ENCODE data around the gene LUZP1.

GRCh38 chr1:23168079-23168444 lies 594 bp downstream of the LUZP1 start:
- TF ChIP-seq, protein P1, sequence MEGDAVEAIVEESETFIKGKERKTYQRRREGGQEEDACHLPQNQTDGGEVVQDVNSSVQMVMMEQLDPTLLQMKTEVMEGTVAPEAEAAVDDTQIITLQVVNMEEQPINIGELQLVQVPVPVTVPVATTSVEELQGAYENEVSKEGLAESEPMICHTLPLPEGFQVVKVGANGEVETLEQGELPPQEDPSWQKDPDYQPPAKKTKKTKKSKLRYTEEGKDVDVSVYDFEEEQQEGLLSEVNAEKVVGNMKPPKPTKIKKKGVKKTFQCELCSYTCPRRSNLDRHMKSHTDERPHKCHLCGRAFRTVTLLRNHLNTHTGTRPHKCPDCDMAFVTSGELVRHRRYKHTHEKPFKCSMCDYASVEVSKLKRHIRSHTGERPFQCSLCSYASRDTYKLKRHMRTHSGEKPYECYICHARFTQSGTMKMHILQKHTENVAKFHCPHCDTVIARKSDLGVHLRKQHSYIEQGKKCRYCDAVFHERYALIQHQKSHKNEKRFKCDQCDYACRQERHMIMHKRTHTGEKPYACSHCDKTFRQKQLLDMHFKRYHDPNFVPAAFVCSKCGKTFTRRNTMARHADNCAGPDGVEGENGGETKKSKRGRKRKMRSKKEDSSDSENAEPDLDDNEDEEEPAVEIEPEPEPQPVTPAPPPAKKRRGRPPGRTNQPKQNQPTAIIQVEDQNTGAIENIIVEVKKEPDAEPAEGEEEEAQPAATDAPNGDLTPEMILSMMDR (IDR thresholded peaks at IDR 0.05) = no peak
- no peak for TF ChIP-seq POLR2A (IDR thresholded peaks at IDR 0.05)
- TF ChIP-seq EP300 (IDR thresholded peaks at IDR 0.05) = no peak

Measured in ovary (tissue), 3 donors.